ENCODE data around the gene ENDOV. TPM values are rescaled to one million over a fixed set of nuclear protein-coding genes. Genes with fewer than 3 reads are reported as not detected.

Gene ENDOV
- total RNA-seq, 1 experiment from 2014 or later: 45.6 TPM

DNA sequence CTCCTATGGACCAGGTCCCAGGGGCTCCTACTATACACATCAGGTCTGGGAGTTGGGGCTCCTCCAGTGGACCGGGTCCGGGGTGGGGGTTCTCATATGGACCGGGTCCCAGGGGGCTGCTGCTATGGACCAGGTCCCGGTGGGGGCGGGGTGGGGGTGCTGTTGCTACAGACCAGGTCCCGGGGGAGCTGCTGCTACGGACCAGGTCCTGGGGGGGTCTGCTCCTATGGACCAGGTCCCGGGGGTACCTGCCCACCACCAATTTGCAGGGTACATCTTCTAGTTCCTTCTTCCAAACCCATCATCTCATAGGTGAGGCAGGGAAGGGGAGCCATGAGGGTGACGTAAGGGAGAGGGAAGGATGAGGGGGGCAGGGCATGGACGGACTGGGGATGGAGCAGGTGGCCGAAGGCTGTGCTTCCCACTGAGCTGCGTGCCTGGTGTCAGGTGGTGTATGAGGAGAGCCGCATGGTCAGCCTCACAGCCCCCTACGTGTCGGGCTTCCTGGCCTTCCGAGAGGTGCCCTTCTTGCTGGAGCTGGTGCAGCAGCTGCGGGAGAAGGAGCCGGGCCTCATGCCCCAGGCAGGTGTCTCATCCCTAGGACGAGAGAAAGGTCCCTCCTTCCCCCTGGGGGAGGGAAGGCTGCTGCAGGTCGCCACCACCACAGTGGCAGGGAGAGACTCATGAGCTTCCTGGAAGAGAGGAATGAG, 6.6 kb downstream of the ENDOV start:
- Histone ChIP-seq H3K9ac (ENCODE audit: low read length) (no peak overlapping the region), H3K9me3 (ENCODE audit: control insufficient read depth in 1 of 2, insufficient read depth in 1 of 2, low read depth in 1 of 2, low read length in 2 of 2) (no peaks in the 10 kb centered on the region), H3K27ac (ENCODE audit: low read depth, low read length) (no peak overlapping the region), H3K79me2 (ENCODE audit: insufficient read depth, low read length) (peaks cover 7% of the 10 kb centered on the region; the same call in 1 of the 2 replicates), H3K4me2 (ENCODE audit: low read length) (no peak overlapping the region), H3K4me1 (ENCODE audit: control insufficient read depth in 1 of 2, insufficient read depth in 2 of 2, low read length in 2 of 2) (no peaks in the 10 kb centered on the region), H3K9me2 (ENCODE audit: insufficient read depth) (no peaks in the 10 kb centered on the region), H4K20me1 (ENCODE audit: insufficient read depth) (no peaks in the 10 kb centered on the region), H2AFZ (ENCODE audit: low read depth, low read length, poor library complexity, severe bottlenecking) (no peak overlapping the region), H3K4me3 (replicated peaks in 1 of 2; ENCODE audit: low read depth in 1 of 2, low read length in 2 of 2) (no peak overlapping the region), H3K27me3 (ENCODE audit: insufficient read depth, low read length) (no peaks in the 10 kb centered on the region), H3K36me3 (ENCODE audit: control insufficient read depth in 1 of 2, insufficient read depth in 2 of 2, low read length in 2 of 2) (peaks cover 0 to 11% of the 10 kb centered on the region in 2 experiments; a peak in 1 of 4 replicates)
- ChIA-PET POLR2A (no interaction called here), RAD21 (ENCODE audit: low non-redundant PET in 1 of 2, low total read pairs in 2 of 2, uncharacterized antibody in 2 of 2, unreplicated experiment in 2 of 2) (no interaction called here), CTCF (interaction anchor here (2.1 kb wide), 1 partner anchor 478 kb away, joined by 5 read pairs; no protein-coding TSS in a partner anchor)
- no peak for ATAC-seq
- DNase-seq (ENCODE audit: low read depth, low spot score): no peak
- BruUV-seq (replicated peaks): no TSS peak
- intact Hi-C loops (cut with micrococcal nuclease): no loop called here
- TF ChIP-seq ATF3 (IDR thresholded peaks at IDR 0.05): no peak
- TF ChIP-seq POLR2AphosphoS5 (IDR thresholded peaks at IDR 0.05; ENCODE audit: low read depth, low read length): 0 out of 2 replicates have a peak, but pooled peaks have one; percentile 12
- no peak for TF ChIP-seq FOSL1 (IDR thresholded peaks at IDR 0.05; ENCODE audit: low read depth)

DNA sequence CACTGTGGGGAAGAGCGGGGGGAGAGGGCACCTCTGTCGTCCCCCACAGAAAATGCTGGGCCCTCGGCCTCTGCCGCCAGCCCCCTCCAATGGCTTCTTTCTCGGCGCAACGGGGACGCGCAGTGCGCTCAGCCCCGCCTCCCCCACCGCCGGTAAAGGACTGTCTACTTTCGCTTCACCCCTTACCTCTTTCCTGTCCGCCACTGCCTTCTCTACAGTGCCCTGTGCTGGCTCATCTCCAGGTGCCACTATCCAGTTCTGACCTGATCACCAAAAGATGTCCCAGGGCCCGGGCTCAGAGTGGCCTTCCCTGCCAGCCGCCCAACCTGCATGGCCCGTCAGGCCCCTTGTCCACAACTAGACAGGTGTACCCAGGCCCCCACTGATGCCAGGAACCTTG, 7.3 kb downstream of the ENDOV start:
- H3K27me3 ChIP-seq (ENCODE audit: insufficient read depth, low read length): no peaks in the 10 kb centered on the region
- H3K36me3 ChIP-seq (ENCODE audit: control insufficient read depth in 1 of 2, insufficient read depth in 2 of 2, low read length in 2 of 2): peaks cover 0 to 11% of the 10 kb centered on the region in 2 experiments; a peak in 1 of 4 replicates
- no peaks in the 10 kb centered on the region for H4K20me1 ChIP-seq (ENCODE audit: insufficient read depth)
- H3K4me3 ChIP-seq (replicated peaks in 1 of 2; ENCODE audit: low read depth in 1 of 2, low read length in 2 of 2): no peak overlapping the region
- peaks cover under 1% of the 10 kb centered on the region; the same call in 1 of the 2 replicates for H3K79me2 ChIP-seq (ENCODE audit: insufficient read depth, low read length)
- H3K9me3 ChIP-seq (ENCODE audit: control insufficient read depth in 1 of 2, insufficient read depth in 1 of 2, low read depth in 1 of 2, low read length in 2 of 2): no peaks in the 10 kb centered on the region
- no peak overlapping the region for H2AFZ ChIP-seq (ENCODE audit: low read depth, low read length, poor library complexity, severe bottlenecking)
- ChIA-PET CTCF (interaction anchor here (2.1 kb wide), 1 partner anchor 477 kb away, joined by 5 read pairs; no protein-coding TSS in a partner anchor), POLR2A (no interaction called here), RAD21 (ENCODE audit: low non-redundant PET in 1 of 2, low total read pairs in 2 of 2, uncharacterized antibody in 2 of 2, unreplicated experiment in 2 of 2) (no interaction called here)
- DNase-seq (ENCODE audit: low read depth, low spot score) (no peak), ATAC-seq (no peak)
- no peaks in the 10 kb centered on the region for H3K4me1 ChIP-seq (ENCODE audit: control insufficient read depth in 1 of 2, insufficient read depth in 2 of 2, low read length in 2 of 2)
- no TSS peak for BruUV-seq (replicated peaks)
- H3K27ac ChIP-seq (ENCODE audit: low read depth, low read length): no peak overlapping the region
- no peak overlapping the region for H3K9ac ChIP-seq (ENCODE audit: low read length)
- no peak for TF ChIP-seq ZFX (IDR thresholded peaks at IDR 0.05)
- TF ChIP-seq REST (IDR thresholded peaks at IDR 0.05; ENCODE audit: low read depth): no peak
- TF ChIP-seq SIN3A (IDR thresholded peaks at IDR 0.05; ENCODE audit: low read depth): no peak
- no peaks in the 10 kb centered on the region for H3K9me2 ChIP-seq (ENCODE audit: insufficient read depth)
- intact Hi-C loops (cut with micrococcal nuclease): no loop called here
- H3K4me2 ChIP-seq (ENCODE audit: low read length): no peak overlapping the region

Measured in HCT116 (cell line).